ENCODE data around the gene PAPPA2. TPM values are rescaled to one million over a fixed set of nuclear protein-coding genes. Genes with fewer than 3 reads are reported as not detected.

Gene PAPPA2
- total RNA-seq, 1 experiment from 2014 or later, result 1.2 TPM

DNA sequence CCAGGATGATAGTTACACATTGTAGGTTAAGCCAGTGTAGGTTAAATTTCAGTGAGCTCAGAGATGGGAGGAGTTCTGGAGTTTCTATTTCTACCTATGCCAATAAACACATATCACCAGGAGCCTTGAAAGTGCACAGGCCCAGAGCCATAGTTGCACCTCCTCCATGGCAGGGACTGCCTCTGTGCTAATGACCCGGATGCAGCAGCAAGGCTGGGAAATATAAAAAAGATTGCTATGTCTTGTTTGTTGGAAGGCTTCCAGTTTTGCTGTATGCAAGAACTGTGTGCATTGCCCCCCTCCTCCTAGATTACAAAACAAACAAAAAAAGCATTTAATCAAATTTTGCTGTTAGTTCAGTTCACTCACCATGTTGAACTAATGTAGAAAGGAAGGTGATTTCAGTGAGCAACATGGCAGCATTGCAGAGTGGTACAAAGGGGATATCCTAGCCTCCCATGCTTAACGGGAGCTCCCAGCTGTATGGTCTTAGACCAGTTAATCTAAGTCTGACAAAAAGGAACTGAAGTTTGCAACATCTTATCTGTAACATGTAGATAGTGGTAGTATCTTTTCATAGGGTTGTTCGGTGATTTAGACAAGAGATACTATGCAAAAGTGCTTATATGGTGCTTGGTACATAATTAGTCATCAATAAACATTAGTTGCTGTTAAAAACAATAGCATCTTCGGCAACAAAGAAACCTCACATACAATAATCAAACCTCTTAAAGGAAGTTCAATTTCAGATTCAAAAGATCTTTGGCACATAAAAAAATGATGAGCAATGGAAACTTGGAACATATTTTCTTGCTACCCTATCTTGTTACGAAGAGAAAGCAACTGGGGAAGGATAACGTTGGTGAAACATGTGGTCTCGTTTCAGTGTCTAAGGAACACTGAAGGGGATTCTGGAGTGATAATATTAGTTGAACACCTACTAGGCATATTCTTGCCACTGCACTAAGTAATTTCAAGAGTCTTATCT lies 392.1 kb downstream of the PAPPA2 start:
- H3K27ac ChIP-seq, result no peak overlapping the region
- peaks cover 19% of the 10 kb centered on the region for H3K4me1 ChIP-seq (replicated peaks)
- no peak for DNase-seq (ENCODE audit: low read depth in 1 of 2, low spot score in 2 of 2)
- H3K27me3 ChIP-seq (replicated peaks), result 0 out of 2 replicates have a peak, but pooled peaks cover 3% of the 10 kb centered on the region
- no peaks in the 10 kb centered on the region for H3K9me3 ChIP-seq (replicated peaks)
- H3K4me3 ChIP-seq, result no peak overlapping the region
- H3K36me3 ChIP-seq, result no peaks in the 10 kb centered on the region

DNA sequence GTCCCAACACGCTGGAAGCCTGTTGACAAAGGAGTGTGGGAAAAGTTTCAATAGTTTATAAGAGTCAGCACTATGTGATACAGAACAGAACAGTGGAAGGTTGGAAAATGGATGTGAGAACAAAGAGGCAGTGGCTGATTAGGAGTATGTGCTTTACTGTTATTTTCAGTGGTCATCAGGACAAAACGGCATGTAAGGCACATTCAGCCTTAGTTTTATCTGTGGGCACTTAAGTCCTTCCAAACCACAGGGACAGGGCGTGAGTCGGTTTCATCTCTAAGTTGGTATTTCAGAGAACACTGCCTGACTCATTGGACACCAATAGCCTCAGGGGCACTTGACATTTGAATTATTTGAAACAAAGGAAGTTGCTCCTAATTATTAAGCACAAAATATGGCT lies 394.7 kb downstream of the PAPPA2 start:
- Histone ChIP-seq H3K9me3 (replicated peaks) (no peaks in the 10 kb centered on the region), H3K4me1 (replicated peaks) (peaks cover 19% of the 10 kb centered on the region), H3K27ac (peak overlapping the region; percentile 20; the same call in 1 of the 2 replicates), H3K27me3 (replicated peaks) (0 out of 2 replicates have a peak, but pooled peaks cover 3% of the 10 kb centered on the region), H3K4me3 (no peak overlapping the region), H3K36me3 (no peaks in the 10 kb centered on the region)
- DNase-seq (ENCODE audit: low read depth in 1 of 2, low spot score in 2 of 2), result peak in 1 of 2 experiments; percentile 36

DNA sequence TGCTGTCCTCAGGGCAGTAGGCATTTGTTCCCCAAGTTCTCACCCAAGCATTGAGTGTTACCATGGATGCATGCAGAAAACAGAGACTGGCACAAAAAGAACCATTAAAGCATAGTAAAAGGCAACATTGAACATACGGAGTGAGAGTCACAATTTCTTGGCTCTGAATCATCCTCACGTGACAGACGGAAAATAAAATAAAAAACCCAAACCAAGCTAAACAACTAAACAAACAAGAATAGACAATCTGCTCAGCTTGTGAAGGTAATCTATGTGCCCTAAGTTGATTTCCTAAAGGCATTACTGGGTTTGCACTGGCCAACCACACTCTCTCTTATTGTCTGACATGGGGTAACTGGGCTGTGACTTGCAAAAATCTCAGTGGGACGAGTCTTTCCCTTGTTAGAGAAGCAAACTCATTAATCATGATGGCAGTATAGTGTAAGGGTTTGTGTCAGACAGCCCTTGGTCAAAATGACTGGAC lies 395.5 kb downstream of the PAPPA2 start:
- Histone ChIP-seq H3K4me3 (no peak overlapping the region), H3K36me3 (no peaks in the 10 kb centered on the region), H3K27me3 (replicated peaks) (0 out of 2 replicates have a peak, but pooled peaks cover 3% of the 10 kb centered on the region), H3K4me1 (replicated peaks) (peaks cover 19% of the 10 kb centered on the region), H3K9me3 (replicated peaks) (no peaks in the 10 kb centered on the region), H3K27ac (peak overlapping the region; percentile 20; the same call in 1 of the 2 replicates)
- peak in 1 of 2 experiments; percentile 14 for DNase-seq (ENCODE audit: low read depth in 1 of 2, low spot score in 2 of 2)

DNA sequence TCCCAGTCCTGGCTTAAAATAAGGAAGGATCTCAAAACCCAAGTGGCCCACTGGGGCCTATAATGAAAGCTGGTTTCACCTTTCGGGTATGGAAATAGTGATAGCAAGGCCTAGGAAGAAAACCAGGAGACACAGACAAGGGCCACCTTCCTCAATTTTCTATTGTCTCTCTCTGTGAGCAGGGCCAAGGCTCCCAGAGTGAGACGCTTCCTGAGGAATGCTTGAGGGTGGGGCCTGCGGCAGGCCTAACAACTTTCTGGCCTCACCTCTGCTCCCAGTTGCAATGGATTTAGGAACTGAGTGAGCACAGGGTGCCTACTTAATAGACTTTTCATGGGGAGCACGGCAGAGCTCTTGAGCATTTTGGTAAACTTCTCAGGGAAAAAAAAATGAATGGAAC lies 400.6 kb downstream of the PAPPA2 start:
- Histone ChIP-seq H3K4me3 (no peak overlapping the region), H3K27me3 (replicated peaks) (no peaks in the 10 kb centered on the region), H3K27ac (no peak overlapping the region), H3K36me3 (no peaks in the 10 kb centered on the region), H3K4me1 (replicated peaks) (peaks cover 14% of the 10 kb centered on the region), H3K9me3 (replicated peaks) (no peaks in the 10 kb centered on the region)
- DNase-seq (ENCODE audit: low read depth in 1 of 2, low spot score in 2 of 2), result no peak

DNA sequence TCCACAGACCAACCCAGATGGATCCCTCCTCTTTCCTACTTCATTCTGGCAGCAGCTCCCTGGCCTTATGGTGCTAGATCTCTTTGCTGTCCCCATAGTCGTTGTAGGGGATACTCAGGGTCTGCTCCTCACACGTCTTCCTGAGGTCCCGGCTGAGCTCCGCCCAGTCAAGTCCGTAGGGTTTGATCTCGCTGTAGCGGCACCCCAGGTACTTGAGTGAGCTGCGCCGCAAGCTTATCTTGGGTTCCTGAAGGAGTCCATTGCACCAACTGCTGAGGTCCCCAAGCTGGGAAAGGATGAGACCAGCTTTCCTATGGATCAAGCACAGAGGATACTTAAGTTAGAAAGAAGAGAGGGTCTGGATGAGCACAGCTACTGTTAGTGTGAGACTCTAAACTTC lies 401.2 kb downstream of the PAPPA2 start:
- Histone ChIP-seq H3K27me3 (replicated peaks) (no peaks in the 10 kb centered on the region), H3K9me3 (replicated peaks) (no peaks in the 10 kb centered on the region), H3K4me1 (replicated peaks) (peaks cover 12% of the 10 kb centered on the region), H3K4me3 (no peak overlapping the region), H3K27ac (no peak overlapping the region), H3K36me3 (no peaks in the 10 kb centered on the region)
- no peak for DNase-seq (ENCODE audit: low read depth in 1 of 2, low spot score in 2 of 2)

DNA sequence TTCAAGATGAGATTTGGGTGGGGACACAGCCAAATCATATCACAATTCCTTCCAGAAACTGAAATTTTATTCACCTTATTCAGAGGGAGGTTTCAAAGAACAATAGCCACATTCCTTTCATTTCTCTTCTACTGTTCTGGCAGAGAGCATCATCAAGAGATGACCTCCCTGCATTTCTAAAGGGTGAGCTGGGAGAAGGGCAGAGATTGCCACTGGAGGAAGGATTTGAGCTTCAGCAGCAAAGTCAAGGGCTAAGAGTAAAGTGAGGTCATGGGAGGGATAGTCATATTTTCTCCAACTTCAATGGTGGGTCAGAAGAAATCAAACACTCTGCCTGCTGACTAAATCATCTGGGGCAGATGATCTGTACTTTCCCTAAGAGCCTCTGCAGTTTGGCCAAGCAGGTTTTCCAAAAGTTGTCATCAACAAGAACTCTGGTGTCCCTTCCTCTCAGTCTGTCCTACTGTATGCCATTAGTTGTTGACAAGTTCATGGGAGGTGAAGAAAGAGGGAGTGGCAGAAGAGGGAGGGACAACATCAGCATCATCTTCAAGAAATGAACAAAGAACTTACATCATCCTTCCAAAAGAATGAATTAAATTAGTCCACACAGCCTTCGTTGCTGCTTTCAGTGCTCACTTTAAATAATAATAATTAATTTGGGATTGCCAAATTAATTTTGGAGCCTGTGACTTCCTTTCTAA lies 403.2 kb downstream of the PAPPA2 start:
- Histone ChIP-seq H3K36me3 (no peaks in the 10 kb centered on the region), H3K27me3 (replicated peaks) (no peaks in the 10 kb centered on the region), H3K27ac (peak overlapping the region; percentile 8; the same call in 1 of the 2 replicates), H3K4me3 (no peak overlapping the region), H3K9me3 (replicated peaks) (no peaks in the 10 kb centered on the region), H3K4me1 (replicated peaks) (peaks cover 12% of the 10 kb centered on the region)
- DNase-seq (ENCODE audit: low read depth in 1 of 2, low spot score in 2 of 2), result peak in 1 of 2 experiments; percentile 54

DNA sequence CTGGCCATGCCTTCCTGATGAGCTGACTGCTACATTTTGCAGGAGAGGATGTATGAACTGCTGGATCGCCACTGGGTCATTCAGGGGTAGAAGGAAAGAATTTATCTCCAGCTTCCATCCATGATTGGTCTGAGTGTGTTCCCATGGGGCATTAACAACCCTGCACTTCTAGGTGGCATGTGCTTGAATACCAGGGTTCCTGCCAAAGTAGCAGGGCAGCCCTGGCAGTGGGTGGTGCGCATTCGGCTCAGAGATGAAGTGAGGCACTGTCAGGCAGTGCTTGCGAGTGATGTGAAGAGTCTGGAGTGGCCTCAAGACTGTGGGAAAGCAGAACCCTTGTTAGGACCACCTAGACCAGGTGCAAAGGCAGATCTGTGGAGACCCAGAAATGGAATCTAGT lies 406.6 kb downstream of the PAPPA2 start:
- H3K4me3 ChIP-seq, result no peak overlapping the region
- H3K36me3 ChIP-seq, result no peaks in the 10 kb centered on the region
- no peak for DNase-seq (ENCODE audit: low read depth in 1 of 2, low spot score in 2 of 2)
- no peaks in the 10 kb centered on the region for H3K27me3 ChIP-seq (replicated peaks)
- peaks cover 12% of the 10 kb centered on the region for H3K4me1 ChIP-seq (replicated peaks)
- no peak overlapping the region for H3K27ac ChIP-seq
- H3K9me3 ChIP-seq (replicated peaks), result no peaks in the 10 kb centered on the region

DNA sequence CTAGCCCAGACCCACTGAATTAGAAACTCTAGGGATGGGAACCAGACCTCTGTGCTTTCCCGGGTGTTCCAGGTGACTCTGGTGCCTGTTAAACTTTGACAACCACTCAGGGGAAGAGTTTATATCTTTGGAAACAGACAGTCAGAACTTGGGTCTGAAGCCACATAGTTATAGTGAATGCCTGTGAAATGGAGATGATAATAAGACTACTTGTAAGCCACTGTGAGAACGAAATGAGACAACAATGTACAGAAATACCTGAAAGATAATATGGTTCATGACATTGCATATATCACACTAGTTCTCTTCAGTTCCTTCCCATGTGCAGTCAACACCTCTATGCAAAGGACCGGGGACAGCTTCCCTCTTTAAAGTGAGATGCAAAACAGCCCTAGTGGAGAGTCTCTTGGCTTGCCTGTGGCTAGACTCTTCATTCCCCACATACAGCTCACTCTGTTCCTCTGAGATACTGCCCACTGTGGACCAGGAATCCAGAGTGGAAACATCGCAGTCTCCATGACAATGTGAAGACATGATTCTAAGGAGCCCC lies 414.1 kb downstream of the PAPPA2 start:
- Histone ChIP-seq H3K4me1 (replicated peaks) (no peaks in the 10 kb centered on the region), H3K27me3 (replicated peaks) (peaks cover 3% of the 10 kb centered on the region; the same call in 1 of the 2 replicates), H3K27ac (no peak overlapping the region), H3K36me3 (no peaks in the 10 kb centered on the region), H3K9me3 (replicated peaks) (no peaks in the 10 kb centered on the region), H3K4me3 (no peak overlapping the region)
- DNase-seq (ENCODE audit: low read depth in 1 of 2, low spot score in 2 of 2), result no peak

DNA sequence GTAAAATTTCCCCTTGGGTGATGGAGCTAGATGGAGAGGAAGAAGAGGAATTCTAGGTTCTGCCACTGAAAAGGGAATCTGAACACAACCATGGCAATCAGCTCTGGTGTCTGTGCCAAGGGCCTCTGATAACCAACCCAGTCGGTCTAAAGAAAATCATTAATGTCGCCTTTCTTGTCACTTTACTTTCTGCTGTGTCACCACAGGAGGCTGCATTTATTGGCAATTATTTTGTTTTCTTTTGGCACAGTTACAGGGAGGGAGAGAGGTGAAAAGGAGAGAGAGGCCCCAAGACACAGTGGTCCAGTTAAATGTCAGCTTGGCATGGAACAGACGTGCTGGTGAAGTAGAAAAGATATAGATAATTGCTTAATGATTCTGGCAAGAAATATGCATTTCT lies 414.6 kb downstream of the PAPPA2 start:
- no peak overlapping the region for H3K27ac ChIP-seq
- H3K27me3 ChIP-seq (replicated peaks), result peaks cover 3% of the 10 kb centered on the region; the same call in 1 of the 2 replicates
- H3K36me3 ChIP-seq, result no peaks in the 10 kb centered on the region
- H3K9me3 ChIP-seq (replicated peaks), result no peaks in the 10 kb centered on the region
- no peak for DNase-seq (ENCODE audit: low read depth in 1 of 2, low spot score in 2 of 2)
- no peak overlapping the region for H3K4me3 ChIP-seq
- H3K4me1 ChIP-seq (replicated peaks), result no peaks in the 10 kb centered on the region

DNA sequence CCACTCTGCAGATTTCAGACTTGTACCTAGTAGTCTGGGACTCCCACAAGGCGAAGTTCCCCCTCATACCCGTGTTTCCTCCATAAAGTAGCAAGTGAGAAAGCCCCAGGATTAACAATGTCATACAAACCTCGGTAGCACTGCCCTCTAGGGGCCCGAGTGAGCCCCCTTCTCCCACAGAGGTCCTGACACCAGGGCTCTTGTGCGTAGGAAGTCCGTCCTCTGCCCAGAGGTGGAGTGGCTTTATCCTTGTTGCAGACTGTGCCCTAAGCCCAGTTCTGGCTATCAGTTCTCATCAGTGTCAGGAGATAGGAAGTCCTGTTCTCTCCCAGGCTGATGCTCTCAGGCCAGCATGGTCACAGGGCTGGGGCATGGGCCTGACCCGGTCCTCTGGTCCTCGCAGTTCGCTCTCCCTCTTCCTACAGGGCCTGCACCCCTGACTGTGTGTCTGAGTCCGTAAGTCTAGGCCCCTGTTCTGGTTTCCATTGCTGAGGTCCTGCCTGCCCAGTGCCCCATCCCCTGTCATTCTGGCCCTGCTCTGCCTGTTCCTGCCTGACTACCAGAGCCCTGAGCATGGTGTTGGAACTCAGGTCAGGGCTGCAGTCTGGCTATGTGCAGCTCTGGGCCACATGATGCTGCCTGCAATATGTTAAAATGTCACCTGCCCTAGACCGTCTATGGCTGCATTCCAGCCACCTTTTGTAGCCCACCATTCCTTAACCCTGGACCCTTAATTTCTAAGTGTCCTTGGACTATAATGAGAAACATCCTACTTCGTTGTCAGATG lies 416.0 kb downstream of the PAPPA2 start:
- H3K27me3 ChIP-seq (replicated peaks), result peaks cover 3% of the 10 kb centered on the region; the same call in 1 of the 2 replicates
- no peak for DNase-seq (ENCODE audit: low read depth in 1 of 2, low spot score in 2 of 2)
- no peaks in the 10 kb centered on the region for H3K9me3 ChIP-seq (replicated peaks)
- H3K27ac ChIP-seq, result no peak overlapping the region
- no peaks in the 10 kb centered on the region for H3K36me3 ChIP-seq
- no peaks in the 10 kb centered on the region for H3K4me1 ChIP-seq (replicated peaks)
- no peak overlapping the region for H3K4me3 ChIP-seq

DNA sequence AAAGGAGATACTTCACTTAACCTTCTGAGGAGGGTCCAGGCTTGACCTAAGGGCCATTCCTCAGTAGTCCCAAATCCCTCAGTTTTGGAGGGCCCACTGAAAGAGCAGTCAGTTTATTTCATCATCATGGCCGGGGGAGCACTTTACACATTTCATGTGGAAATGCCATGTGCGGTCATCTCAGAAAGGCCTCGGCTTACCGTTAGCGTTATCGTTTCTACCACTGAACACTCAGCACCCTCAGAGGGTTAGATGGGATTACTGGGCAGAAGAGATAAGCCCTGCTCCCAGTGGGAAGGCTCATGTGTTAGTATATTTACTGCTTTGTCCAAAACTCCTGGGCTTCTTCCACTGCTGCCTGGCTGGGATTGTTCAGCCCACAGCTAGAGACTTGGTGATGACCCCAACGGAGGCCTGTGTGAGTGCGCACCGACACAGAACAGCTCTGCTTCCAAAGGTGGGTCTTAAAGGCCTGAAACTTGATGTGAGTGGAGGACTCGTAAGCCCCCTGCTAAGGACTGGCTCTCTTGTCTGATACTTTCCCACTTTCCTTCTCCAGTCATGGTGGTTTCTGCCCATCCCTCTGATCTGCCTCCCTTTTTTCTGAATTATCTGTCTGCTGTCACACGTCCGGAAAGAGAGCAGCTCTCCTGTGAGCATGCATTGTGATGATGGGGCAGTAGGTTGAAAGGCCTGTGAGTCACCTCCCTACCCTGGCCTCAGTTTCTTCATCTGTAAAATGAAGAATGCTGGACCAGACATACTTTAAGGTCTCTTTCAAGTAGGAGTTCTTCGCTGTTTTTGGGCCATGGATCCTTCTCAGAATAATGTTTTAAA lies 417.0 kb downstream of the PAPPA2 start:
- no peak for DNase-seq (ENCODE audit: low read depth in 1 of 2, low spot score in 2 of 2)

DNA sequence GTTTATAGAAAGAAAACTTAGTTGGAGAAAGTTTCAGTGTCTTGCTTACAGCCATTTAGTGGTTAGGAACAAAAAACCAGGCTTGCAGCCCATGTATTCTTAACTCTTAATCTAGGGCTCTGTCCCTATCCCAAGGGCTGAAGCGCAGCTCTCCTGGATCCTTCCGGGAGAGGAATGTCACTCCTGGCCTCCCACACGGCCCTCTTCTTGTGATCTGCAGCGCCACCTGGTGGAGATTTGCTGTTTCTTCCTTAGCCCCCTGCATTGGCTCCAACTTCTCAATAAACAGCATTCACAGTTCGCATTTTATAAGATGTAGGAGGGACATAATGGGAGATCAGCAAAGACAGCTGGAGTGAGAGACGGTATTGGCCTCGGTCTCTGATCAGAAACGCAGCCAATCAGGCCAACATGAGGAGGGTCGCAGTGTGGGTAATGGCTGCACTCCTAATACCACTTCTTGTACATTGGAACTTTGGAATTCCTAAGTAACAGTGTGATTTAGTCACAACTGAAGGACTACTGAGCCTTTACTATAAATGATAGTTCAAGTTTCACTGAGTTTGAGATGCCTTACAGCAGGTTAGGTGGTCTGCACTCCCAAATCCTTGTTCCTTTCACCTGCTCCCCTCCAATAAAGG lies 418.1 kb downstream of the PAPPA2 start:
- Histone ChIP-seq H3K4me1 (replicated peaks) (no peaks in the 10 kb centered on the region), H3K27me3 (replicated peaks) (peaks cover 3% of the 10 kb centered on the region; the same call in 1 of the 2 replicates), H3K4me3 (no peak overlapping the region), H3K9me3 (replicated peaks) (no peaks in the 10 kb centered on the region), H3K36me3 (no peaks in the 10 kb centered on the region), H3K27ac (no peak overlapping the region)
- peak; percentile 48 to 79 for DNase-seq (ENCODE audit: low read depth in 1 of 2, low spot score in 2 of 2)

More for the DNA sequence above, 417.0 kb downstream of the PAPPA2 start:
- Histone ChIP-seq H3K36me3 (no peaks in the 10 kb centered on the region), H3K4me1 (replicated peaks) (no peaks in the 10 kb centered on the region), H3K9me3 (replicated peaks) (no peaks in the 10 kb centered on the region), H3K4me3 (no peak overlapping the region), H3K27ac (no peak overlapping the region), H3K27me3 (replicated peaks) (peaks cover 3% of the 10 kb centered on the region; the same call in 1 of the 2 replicates)
